Hippocampal formation (tissue), 2 donors: Measurements from ENCODE around the gene SOCS2.
"Not testable (repeated sequence)": the region's sequence is repeated elsewhere in the genome, so short reads cannot be mapped to it uniquely, and the experiment has no call there.

ENCODE experiments used
- DNase-seq, 2 donors: peaks; one replicate each; lab custom pipeline; 2025; lab: John Stamatoyannopoulos, UW

Gene SOCS2, protein sequence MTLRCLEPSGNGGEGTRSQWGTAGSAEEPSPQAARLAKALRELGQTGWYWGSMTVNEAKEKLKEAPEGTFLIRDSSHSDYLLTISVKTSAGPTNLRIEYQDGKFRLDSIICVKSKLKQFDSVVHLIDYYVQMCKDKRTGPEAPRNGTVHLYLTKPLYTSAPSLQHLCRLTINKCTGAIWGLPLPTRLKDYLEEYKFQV

DNA sequence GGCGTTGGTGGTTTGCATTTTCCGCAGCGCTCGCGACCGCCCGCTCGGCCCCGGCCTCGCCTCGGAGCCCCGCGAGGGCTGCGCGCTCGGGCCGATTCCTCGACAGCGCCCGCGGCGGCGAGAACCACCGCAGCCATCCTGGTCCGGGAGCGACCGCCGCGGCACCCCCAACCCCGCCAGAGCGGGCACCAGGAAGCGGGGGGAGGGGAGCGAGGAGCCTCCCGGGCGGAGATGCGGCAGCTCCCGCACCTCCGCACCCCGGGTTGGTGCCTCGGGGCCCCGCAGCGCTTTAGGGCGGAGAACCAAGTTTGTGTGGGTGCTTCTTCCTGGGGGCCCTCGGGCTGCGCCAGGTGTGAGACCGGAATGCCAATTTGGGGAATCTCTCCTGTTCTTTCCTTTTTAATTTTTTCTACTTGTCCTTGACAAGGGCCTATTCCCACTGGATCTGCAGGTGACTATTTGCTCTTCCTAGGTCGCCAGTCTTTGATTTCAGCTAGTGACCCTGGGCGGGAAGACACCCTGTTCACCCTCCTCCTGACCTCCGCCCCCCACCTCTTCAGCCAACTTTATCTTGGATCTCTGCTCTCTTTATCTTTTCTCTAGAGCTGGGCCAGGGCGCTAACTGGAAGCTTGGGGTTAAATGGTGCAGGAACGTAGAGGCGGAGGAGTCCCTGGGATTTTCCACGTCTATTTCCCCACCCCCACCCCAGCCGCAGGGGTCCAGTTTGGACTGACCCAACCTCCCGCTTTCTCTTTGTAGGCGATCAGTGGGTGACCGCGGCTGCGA is at the start of gene SOCS2:
Gene SOCS2 (plus strand): TSS at position 751 of the 787 bp plus-strand sequence. CDS start 223 bp downstream, outside the sequence.
- DNase-seq, result no peak

DNA sequence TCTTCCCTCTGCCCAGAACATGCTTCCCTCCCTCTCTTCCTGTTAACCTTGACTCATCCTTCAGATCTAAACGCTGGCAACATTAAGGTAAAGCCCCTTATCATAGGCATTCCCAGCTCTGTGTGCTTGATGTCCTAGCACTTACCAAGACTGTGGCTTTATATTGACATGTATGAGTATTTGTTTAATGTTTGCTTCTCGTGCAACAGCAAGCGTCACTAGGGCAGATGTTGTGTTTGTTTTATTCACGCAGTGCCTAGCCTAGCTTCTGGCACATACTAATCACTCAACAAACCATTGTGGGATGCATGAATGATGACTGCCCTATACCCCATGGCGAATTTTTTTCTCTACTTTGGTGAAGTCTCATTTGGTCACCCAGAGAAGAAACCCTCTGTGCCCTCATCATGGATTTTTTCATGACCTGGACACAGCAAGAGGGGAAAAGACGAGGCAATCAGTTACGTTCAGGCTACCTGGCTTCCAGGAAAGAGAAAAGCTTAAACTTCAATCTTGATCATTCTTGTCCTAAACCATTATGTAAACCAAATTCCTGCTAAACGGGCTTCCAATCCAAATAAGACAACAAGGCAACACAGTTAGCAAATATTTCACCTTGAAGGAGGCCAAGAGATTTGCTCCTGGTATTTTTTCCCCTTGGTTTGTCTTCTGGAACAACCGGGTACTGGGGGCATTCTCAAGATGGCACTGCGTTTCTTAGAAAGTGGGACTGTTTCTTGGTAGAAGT is 47.9 kb upstream of the SOCS2 start:
- no peak for DNase-seq

DNA sequence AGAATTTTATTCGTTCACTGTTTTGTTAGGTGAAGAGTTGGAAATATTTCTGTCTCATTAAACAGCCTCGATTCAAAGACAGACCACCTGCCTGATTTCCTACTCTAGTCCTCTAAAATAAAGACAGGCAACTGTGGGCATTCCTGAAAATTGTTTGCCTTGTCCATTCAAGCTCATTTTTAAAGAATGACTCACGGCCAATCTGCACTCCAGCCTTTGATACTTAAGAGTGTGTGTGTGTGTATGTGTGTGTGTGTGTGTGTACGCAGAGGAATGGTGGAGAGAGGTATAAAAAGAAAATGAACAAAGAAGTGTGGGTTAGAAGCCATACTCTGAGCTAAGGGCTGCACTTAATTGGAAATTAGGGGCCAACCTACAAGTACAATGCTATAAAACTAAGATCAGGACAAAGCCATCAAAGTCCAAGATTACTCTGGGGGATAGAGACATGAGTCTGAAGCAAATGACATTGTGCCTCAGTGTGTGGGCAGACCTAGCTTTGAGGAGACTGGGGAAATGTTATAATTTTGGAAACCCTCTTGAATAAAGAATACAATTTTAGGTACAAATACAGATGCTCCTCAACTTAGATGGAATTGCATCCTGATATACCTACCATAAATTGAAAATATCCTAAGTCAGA is 45.6 kb upstream of the SOCS2 start:
- DNase-seq, result no peak

DNA sequence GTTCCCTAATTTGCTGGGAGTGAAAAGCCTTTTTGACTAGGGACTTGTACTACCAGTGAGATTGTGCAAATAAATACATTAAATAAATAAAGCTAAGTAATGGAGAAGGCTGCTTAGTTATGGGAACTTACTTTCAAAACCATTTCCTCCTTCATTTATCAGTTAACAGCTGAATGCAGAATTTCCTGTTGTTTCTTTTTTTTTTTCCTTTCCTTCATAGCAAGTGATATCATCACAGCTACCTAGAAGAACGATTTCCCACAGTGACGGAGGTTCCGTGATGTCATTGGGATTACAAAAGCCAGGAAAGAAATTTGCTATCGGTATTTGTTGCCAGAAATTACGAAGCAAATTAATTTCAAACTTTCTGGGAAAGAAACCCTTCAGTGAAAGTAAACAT is 42.1 kb upstream of the SOCS2 start:
- DNase-seq, result no peak

DNA sequence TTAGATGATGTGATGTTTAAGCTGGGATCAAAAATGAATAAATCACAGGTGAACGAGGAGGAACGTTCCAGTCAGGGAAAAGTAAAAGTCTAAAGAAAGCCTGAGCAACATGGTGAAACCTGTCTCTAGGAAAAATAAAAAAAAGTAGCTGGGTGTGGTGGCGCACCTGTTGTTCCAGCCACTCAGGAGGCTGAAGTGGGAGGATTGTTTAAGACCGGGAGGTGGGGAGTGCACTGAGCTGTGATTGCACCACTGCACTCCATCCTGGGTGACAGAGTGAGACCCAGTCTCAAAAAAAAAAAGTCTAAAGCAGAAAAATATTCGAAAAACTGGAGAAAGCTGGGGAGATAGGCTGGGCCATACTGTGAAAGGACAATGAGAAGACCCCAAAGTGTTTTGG is 39.2 kb upstream of the SOCS2 start:
- no peak for DNase-seq

DNA sequence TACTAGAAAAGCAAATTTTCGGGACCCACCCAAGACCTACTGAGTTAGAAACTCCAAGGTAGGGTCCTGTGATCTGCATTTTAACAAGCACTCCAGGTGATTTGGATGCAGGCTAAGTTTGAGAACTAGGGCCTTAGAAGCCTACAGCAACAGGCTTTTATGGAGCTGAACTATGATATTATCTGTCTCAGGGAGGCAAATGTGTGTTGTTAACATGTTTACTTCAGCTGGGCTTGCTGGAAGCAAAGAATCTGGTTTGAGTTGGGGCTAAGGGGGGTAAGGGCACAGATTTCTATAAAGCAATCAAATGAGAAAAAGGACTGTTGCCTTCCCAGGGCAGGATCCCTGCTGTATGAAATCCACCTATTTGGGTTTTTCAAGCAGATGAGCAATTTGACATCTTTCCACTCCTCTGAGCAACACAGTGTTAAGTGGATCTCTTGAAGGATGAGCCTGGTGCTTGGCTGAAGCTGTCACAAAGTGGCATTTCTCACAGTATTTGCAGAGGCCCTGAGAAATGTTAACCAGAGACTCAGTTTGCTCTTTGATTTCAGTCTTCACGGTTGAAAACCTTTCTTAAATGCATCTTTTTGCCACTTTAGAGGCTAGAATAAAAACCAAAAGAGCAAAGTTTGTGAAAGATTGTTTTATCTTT is 36.2 kb upstream of the SOCS2 start:
- DNase-seq, result no peak

DNA sequence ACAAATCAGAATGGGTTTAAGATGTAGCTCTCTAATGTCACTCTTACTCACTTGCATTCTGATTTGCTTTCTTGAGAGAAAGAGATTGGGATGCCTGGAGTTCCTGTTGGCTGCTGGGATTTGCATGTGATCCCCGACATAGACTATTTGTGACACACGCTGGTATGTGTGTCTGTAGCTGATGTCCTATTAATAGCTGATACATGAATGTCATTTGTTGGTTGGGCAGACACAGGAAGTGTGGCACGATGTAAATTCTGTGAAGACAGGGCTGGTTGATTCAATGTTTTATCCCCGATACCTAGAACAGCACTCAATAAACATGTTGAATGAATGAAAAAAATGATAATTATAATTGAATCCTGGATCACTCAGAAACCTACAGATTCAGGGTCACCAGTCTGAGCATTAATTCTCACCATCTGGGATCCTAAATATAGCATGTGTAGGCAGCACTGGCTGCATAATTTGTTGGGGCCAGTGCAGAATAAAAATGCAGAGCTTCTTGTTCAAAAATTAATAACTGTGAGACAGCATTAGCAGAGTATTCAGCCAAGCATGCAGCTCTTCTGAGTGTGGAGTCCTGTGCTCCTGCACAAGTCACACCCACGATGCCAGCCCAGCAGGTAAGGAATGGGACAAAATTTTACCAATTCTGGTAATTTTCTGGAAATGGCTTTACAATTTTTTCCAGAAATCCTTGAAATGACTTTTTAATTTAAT is 35.5 kb upstream of the SOCS2 start:
- no peak for DNase-seq

DNA sequence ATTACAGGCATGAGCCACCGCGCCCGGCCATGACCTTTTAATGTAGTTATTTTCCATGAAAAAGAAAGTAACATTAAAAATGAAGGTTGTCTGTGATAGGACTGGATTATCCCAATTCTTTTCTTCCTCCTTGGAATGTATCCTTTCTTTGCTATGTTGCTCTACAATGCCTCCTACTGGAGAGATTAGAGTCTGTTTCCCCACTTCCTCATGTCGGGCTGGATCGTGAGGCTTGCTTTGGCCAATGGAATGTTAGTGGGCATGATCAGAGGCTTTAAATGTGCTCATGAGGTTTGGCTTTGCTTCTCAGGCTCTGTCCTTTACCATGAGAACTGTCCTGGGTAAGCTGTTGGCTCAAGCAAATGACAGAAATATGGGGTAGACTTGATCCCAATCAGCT is 34.7 kb upstream of the SOCS2 start:
- DNase-seq, result no peak

DNA sequence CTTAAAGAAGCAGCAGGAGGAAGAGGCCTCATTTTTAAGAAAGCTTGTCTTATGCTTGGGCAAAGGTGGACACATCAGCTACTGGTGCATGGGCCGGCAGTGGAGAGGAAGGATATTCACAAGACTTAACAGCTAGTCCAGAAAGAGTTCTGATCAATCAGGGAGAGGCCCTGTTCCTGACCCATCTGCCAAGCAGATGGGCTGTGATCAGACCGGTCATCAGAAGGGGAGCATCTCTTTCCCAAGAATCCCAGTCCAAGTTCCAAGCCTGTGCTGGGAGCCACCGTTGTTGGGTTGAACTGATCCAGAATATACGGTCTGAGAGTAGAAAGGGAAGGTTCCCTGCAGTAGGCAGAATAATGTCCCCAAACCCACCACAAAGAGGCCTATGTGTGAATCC is 32.7 kb upstream of the SOCS2 start:
- DNase-seq, result no peak

DNA sequence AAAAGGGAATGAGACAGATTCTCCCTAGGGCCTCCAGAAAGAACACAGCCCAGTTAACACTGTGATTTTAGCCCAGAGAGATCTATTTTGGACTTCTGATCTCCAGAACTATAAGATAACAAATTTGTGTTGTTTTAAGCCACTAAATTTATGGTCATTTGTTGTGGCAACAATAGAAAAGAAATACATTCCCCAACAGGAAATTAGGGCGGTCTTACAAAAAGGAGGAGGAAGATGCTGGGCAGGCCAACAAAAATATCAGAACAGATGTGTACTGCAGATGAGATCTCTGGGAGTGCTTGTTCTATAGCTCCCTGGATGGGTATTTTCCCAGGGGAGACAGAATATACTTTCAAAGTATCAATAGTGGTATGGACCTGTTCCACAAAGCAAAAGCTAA is 32.0 kb upstream of the SOCS2 start:
- DNase-seq, result no peak

DNA sequence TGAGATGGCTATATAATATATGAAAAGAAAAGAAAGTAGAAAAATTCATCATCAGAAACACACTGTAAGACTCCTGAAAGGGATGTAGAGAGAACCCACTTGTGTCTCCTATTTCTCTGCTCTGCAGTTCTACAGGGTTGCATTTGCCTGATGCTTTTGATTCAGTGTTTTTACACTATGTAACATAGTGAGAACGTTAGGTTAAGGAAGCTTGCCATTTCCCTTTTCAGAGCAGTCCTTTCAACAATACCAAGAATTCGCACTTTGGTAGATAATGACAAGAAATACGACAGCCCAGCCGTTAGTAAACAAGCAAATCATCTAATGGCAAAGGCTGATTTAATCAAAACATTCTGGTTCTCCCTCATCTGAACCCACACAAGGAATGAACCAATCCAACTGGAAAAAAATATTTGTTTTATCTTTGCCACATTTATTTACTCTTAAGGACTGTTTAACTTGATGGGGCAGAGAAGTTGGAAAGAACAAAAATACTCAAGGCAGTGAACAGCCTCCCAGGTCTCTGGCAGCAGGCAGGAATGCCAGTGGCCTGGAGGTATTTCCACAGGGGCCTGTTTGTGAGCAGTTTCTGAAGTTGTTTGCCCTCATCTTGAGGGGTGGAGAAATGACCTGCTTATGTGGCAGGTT is 30.8 kb upstream of the SOCS2 start:
- no peak for DNase-seq

DNA sequence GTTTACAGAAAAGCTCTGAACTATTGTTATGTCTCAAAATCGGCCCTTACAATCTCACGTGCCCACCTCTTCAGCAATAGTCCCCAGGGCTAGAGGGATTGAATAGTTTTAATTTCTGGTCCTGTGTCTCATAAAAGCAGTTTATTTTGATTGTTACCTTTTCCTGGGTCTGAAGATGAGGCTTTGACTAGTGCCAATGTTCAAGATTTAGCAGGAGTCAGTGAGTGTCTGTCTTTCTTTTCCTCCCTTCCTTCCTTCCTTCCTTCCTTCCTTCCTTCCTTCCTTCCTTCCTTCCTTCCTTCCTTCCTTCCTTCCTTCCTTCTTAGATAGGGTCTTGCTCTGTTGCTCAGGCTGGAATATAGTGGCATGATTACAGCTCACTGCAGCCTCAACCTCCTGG is 24.7 kb upstream of the SOCS2 start:
- no peak for DNase-seq

DNA sequence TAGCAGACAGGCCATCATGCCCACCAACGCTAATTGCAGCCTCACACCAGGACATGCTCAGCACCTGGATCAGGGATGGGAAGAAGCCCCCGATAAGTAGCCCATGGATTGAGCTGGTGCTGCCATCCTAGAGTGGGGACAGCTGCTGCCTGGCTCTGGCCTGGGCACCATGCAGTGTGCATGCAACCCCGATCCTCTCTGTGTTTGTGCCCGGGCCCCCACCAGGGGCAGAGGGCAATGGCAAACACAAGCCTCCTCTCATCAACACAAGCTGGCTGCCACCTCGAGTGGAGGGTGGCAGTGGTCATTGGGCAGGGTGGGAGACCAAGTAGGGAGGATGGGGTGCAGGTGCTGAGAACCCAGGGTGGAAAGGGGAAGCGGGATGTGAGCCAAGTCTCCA is 23.3 kb upstream of the SOCS2 start:
- no peak for DNase-seq

DNA sequence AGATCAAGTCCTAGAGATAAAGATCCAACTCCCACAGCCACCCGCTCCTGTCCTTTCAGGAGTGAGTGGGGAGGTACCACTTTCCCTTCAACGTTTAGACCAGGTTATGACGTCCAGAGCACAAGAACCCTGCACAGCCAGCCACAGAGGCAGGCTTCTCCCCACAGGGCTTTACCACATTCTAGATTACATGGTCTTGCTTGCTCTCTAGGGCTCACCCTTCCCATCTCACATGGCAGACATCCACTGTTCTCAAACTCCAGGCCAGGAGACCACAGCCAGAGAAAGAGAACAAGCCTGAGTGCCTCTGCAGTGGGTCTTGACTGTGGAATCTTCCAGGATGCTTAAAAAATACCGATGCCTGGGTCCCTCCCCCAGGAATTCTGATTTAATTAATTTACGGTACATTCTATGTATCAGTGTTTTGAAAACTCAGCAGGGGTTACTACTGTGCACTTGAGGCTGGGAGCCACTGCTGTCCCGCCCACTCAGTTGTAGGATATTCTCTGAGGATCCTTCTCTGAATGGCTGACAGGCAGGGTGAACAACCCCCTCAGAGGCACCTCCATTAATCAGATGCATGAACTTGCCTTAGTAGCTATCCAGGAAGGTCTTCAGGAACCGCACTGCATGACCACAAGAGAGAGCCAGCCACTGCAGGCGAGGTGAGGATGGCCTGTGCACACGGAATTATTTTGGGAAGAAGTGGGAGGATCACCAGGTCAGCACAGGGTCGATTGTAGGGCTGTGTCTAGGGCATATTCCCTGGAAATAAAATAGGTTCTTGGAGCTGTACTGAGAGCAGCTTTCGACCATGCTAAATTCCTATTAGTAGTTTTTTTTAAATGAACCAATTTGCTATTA is 21.5 kb upstream of the SOCS2 start:
- no peak for DNase-seq

DNA sequence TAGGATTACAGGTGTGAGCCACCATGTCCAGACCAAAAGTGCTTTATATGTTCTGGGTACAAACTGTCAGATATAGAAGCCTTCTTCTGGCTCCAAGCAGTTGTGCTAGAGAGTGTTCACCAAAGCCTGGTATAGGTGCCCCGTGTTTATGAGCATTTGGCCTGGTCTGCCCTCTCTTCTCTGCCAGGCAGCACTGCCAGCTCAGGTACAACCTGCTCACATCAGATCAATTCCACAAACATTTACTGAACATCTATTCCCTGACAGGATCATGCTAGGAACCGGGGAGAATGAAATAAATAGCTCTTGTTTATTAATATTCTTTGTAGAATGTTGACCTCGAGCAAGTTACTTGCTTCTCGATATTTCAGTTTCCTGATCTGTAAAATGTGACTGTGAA is 20.0 kb upstream of the SOCS2 start:
- DNase-seq, result no peak

DNA sequence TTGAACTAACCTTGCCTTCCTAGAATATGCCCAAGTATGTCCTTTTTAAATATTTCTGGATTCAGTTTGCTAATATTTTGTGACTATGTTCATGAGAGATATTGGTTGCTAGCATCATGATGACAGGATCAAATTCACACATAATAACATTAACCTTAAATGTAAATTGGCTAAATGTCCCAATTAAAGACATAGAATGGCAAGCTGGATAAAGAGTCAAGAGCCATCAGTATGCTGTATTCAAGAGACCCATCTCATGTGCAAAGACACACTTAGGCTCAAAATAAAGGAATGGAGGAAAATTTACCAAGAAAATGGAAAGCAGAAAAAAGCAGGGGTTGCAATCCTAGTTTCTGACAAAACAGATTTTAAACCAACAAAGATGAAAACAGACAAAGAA is 14.6 kb upstream of the SOCS2 start:
- DNase-seq, result not testable (repeated sequence)

DNA sequence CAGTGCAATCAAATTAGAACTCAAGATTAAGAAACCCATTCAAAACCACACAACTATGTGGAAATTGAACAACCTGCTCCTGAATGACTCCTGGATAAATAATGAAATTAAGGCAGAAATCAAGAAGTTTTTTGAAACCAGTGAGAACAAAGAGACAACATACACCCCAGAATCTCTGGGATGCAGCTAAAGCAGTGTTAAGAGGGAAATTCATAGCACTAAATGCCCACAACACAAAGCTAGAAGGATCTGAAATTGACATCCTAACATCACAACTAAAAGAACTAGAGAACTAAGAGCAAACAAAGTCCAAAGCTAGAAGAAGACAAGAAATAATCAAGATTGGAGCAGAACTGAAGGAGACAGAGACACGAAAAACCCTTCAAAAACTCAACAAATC is 13.8 kb upstream of the SOCS2 start:
- DNase-seq, result not testable (repeated sequence)

DNA sequence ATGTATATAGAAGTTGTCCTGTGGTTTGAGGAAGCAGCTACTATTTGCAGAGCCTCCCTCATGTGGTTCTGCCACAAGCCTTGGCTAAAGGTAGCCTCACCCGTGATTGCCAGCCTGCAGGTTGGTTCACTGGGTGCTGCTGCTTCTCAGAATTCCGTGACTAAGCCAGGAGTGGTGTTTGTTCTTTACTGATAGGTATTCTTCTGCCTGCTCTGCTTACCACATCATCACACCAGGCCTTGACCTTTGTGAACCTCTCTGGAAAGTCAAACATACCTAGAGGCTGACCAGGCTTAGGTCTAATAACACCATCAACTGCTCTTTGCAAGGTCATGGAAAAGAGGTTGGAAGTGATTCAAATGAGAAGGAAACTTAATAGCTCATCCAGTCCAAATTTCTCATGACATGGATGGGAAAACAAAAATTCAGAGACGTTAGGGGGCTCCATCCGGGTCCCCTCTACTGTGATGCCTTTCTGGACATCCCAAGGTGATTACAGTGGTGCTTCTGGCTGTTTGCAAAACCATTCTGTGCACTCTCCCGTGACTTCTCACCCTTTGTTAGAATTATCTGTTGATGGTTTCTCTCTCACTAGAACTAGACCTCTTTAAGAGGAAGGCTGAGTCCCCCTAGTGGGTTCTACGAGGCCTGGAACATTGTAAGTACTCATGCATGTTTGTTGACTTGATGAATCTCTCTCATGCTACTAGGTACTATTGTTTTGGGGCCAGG is 8.5 kb upstream of the SOCS2 start:
- DNase-seq, result no peak

DNA sequence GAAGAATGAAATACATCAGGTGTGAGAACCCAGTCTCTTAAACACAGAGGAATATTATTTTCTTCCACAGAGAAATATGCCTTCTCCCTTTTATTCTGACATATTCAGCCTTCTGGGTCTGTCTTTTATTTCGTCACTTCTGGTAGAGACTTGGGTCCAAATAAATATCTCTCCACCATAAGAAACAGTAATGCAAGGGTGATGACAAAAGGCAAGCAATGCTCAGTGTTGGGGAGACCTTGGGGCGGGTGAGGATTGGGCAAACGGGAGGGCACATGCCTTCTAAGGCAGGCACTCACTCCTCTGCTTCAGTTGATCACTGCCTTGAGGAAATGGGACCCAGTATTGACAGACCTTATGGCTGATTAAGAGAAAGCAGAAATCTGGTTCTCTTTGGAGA is 6.7 kb upstream of the SOCS2 start:
- DNase-seq, result no peak
